Omental fat pad (tissue), 4 donors: Measurements from ENCODE around the gene EXT2. TPM values are rescaled to one million over a fixed set of nuclear protein-coding genes. Genes with fewer than 3 reads are reported as not detected.

Experiments used
- ATAC-seq: fragments of 150-250 bp; one replicate; pipeline ENCODE4 v1.9.1; 2016; ENCODE audit warnings: mild to moderate bottlenecking, moderate library complexity; ENCODE audit not compliant: low FRiP score
- DNase-seq: peaks from one replicate; pipeline ENCODE4 v3.0.0-alpha.2; 2019; ENCODE audit warnings: low spot score
- CTCF ChIP-seq, 3 donors: fragments of 450-650 bp; IDR thresholded peaks; one replicate each; pipeline ENCODE4 v1.5.1; 2016 to 2017; ENCODE audit warnings: antibody characterized with exemption in 3 of 3, mild to moderate bottlenecking in 3 of 3, moderate library complexity in 2 of 3
- total RNA-seq, 4 donors: library from RNA; depleted of rRNA; stranded (reverse); fragments of >200 nt; gene quantifications; one replicate each; pipeline ENCODE4 v1.1.0, GENCODE V29; 2016

EXT2 gene
- total RNA-seq, 4 donors from 2014 or later: 60.5 to 91.0 (median 76.1) TPM

- TF ChIP-seq CTCF (IDR thresholded peaks at IDR 0.05): no peak
- DNase-seq (no peak), ATAC-seq (no peak)
Observed at GRCh38 chr11:44097821-44098220, 2.3 kb downstream of the EXT2 start.

DNA sequence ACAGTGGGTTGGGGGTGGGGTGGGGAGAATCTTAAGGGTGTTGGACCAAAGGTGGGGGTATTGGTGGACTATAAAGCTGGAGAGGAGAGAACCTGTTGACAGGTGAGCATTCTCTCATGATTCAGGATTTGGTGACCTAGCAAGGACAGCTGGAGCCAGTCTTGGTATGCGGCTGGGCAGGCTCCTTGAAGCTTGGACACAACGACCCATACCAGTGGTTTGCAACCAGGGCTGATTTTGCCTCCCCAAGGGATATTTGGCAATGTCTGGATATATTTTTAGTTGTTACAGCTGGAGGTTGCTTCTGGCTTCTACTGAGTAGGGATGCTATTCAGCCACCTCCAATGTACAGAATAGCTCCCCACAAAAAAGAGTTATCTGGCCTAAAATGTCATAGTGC lies 5.6 kb downstream of the EXT2 start:
- TF ChIP-seq CTCF (IDR thresholded peaks at IDR 0.05): no peak
- DNase-seq (no peak), ATAC-seq (no peak)

DNA sequence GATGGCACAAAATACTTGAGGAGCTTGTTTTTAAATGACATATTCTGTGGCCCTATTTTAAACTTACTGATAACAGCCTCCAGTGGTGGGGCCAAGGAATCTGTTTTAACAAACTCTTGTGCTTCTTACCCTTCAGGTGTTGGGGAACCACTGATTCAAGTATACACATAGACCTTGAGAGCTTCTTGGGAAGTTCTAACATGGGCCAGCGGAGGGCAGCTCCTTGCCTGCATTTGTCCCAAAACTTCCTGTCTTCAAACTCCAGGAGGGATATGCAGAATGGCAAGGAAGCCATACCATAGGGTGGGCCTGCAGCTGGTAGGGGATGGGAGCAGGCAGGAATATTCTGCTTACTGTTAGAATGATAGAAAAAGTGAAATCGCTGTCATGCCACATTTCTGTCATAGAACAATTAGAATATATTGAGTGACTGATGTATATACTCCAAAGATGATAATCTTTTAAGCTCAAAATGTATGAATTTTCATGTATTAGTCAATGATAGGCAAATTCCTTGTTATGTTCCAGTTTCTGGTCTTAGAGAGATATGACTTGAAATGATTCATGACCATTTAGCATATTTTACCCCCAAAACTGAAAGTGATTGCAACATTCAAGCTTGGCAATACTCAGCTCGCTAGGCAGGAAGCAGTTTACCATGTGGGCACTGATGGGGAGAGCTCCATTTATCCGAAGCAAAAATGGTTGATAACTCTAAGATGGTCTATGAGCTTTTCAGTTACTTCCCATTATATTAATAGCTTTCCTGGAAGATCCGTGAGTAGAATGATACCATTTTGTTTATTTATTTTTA lies 9.2 kb downstream of the EXT2 start:
- no peak for DNase-seq

DNA sequence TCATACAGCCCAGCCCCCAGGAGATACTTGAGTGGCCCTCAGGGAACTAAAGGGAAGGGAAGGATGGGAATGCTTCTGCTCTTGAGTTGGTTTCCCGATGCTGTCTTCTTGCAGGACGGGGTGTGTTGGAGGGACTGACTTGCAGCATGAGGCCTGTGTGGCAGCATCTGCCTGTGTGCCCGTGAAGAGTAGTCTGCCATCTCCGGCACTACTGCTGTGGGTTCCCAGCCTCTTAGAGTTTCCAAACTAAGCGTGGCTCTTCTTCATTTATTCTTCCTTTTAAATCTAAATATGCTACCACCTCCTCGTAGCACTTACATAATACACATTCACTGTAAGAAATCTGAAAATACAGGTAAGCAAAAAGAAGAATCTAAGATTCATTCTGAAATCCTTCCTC lies 12.8 kb downstream of the EXT2 start:
- DNase-seq (no peak), ATAC-seq (no peak)
- TF ChIP-seq CTCF (IDR thresholded peaks at IDR 0.05): no peak

More for the DNA sequence above, 9.2 kb downstream of the EXT2 start:
- no peak for TF ChIP-seq CTCF (IDR thresholded peaks at IDR 0.05)
- ATAC-seq: no peak

GRCh38 chr11:44110231-44110679 lies 14.8 kb downstream of the EXT2 start:
- no peak for DNase-seq
- no peak for TF ChIP-seq CTCF (IDR thresholded peaks at IDR 0.05)
- ATAC-seq: peak; percentile 63

DNA sequence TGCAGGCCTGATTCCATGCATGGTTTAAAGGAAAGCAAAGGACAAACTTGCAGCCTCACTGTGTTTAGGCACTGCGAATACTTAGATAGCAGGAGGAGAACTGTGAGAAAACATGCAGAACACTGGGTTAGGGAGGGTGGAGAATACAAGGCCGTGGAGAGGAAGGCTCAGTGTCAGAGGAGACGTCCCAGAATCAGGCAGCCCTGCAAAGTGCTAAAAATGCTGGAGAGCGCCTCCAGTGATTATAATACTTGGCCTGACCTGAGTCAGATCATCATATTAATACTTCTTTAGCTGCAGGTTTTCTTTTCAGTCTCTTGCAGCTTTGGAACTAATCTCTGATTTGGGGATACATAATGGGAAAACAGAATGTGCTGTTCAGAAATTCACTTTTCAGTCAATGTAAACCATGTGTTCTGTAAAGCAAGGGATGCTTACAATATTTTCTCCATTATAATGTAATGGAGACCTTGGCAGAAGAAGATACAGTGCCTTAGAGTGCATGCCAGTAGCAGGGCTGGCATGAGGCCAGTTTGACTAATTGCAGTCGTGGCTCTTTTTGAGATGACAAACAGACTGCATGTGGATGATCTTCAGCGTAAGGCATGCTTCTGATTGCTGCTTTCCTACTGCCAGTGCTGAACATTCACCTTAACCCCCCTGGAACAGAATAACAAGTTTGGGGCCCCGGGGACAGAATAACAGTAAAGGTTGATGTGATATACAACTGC lies 16.8 kb downstream of the EXT2 start:
- ATAC-seq (no peak), DNase-seq (peak; percentile 42)
- no peak for TF ChIP-seq CTCF (IDR thresholded peaks at IDR 0.05)
